GM18951 (cell line): ENCODE measurements around the gene ARNT2.

Source experiments
- POLR2A ChIP-seq: IDR thresholded peaks from 4 replicates; pipeline ENCODE4 v1.6.1; 2011; ENCODE audit warnings: mild to moderate bottlenecking; ENCODE audit not compliant: insufficient read length, insufficient read depth; ENCODE audit errors: extremely low read depth
- in situ Hi-C: fragments of 300-500 bp; cut with MboI; formaldehyde crosslinking; loops from one replicate; pipeline ENCODE4 v1.12.0; 2022; ENCODE audit warnings: low sequenced_read_pairs, mixed read lengths, inconsistent platforms; ENCODE audit not compliant: unreplicated experiment

ARNT2 gene

GRCh38 chr15:80395616-80396015 lies 8.6 kb upstream of the ARNT2 start:
- in situ Hi-C loops: no loop called here
- no peak for TF ChIP-seq POLR2A

GRCh38 chr15:80396096-80396495 lies 8.1 kb upstream of the ARNT2 start:
- in situ Hi-C loops: no loop called here
- no peak for TF ChIP-seq POLR2A

GRCh38 chr15:80399508-80399907 lies 4.7 kb upstream of the ARNT2 start:
- TF ChIP-seq POLR2A: no peak
- in situ Hi-C loops: no loop called here

GRCh38 chr15:80401456-80401855 lies 2.7 kb upstream of the ARNT2 start:
- TF ChIP-seq POLR2A: no peak
- in situ Hi-C loops: no loop called here

- in situ Hi-C loops: no loop called here
- TF ChIP-seq POLR2A: no peak
These were observed 1.8 kb upstream of the ARNT2 start for GRCh38 chr15:80402339-80402738.

- TF ChIP-seq POLR2A: no peak
- in situ Hi-C loops: no loop called here
These were observed 498 bp upstream of the ARNT2 start for GRCh38 chr15:80403712-80404056.

- in situ Hi-C loops: no loop called here
- no peak for TF ChIP-seq POLR2A
These were observed 775 bp downstream of the ARNT2 start for GRCh38 chr15:80404761-80405553.

- TF ChIP-seq POLR2A: no peak
- in situ Hi-C loops: no loop called here
These were observed 1.3 kb downstream of the ARNT2 start for GRCh38 chr15:80405554-80405850.

GRCh38 chr15:80405970-80406369 lies 1.8 kb downstream of the ARNT2 start:
- no peak for TF ChIP-seq POLR2A
- in situ Hi-C loops: no loop called here

GRCh38 chr15:80411788-80412288 lies 7.7 kb downstream of the ARNT2 start:
- no peak for TF ChIP-seq POLR2A
- in situ Hi-C loops: no loop called here

- in situ Hi-C loops: no loop called here
- TF ChIP-seq POLR2A: no peak
These were observed 10.6 kb downstream of the ARNT2 start for GRCh38 chr15:80414546-80415357.

GRCh38 chr15:80415358-80415670 lies 11.1 kb downstream of the ARNT2 start:
- TF ChIP-seq POLR2A: no peak
- in situ Hi-C loops: no loop called here

GRCh38 chr15:80416702-80417101 lies 12.5 kb downstream of the ARNT2 start:
- TF ChIP-seq POLR2A: no peak
- in situ Hi-C loops: no loop called here

- no peak for TF ChIP-seq POLR2A
- in situ Hi-C loops: no loop called here
These were observed 14.8 kb downstream of the ARNT2 start for GRCh38 chr15:80418892-80419537.
